HCT116 (cell line): ENCODE measurements around the gene ATF5.

ENCODE experiments used
- EZH2 ChIP-seq: fragments of 200-600 bp; sonication (generic); IDR thresholded peaks from 2 replicates; pipeline ENCODE4 v1.6.1; 2017; ENCODE audit warnings: antibody characterized with exemption, mixed run types
- FOSL1 ChIP-seq: IDR thresholded peaks from 2 replicates; pipeline ENCODE4 v1.6.1; 2012; ENCODE audit warnings: low read depth
- POLR2A ChIP-seq: IDR thresholded peaks from 2 replicates; pipeline ENCODE4 v1.7.0; 2011; ENCODE audit warnings: borderline replicate concordance; ENCODE audit not compliant: insufficient read depth, insufficient read length; ENCODE audit errors: extremely low read depth
- RAD21 ChIP-seq: IDR thresholded peaks from 2 replicates; pipeline ENCODE4 v1.6.1; 2012; ENCODE audit warnings: low read depth, mild to moderate bottlenecking
- SP1 ChIP-seq: IDR thresholded peaks from 2 replicates; pipeline ENCODE4 v1.6.1; 2012; ENCODE audit warnings: low read depth
- YY1 ChIP-seq: IDR thresholded peaks from 2 replicates; pipeline ENCODE4 v1.6.1; 2011; ENCODE audit warnings: low read length, low read depth, moderate library complexity, mild to moderate bottlenecking; ENCODE audit not compliant: insufficient replicate concordance; ENCODE audit errors: extremely low read depth
- ZNF274 ChIP-seq: fragments of 200-500 bp; sonication (Bioruptor generic); IDR thresholded peaks from 2 replicates; pipeline ENCODE4 v1.6.1; 2014; ENCODE audit warnings: mild to moderate bottlenecking, low read depth, low read length, inconsistent platforms
- TF ChIP-seq, protein P1 (sequence below): IDR thresholded peaks from 2 replicates; pipeline ENCODE4 v1.6.1; 2012; ENCODE audit warnings: low read depth
- TF ChIP-seq, protein P2 (sequence below), 3 experiments: fragments of 200-600 bp in 1 of 3; sonication (generic) in 1 of 3; IDR thresholded peaks in 2 of 3; conservative IDR thresholded peaks in 1 of 3; 2 replicates each; pipeline ENCODE4 v1.5.1; 2012 to 2017; ENCODE audit warnings: low read depth in 2 of 3, low read length in 2 of 3, antibody characterized with exemption in 1 of 3, borderline replicate concordance in 1 of 3, control low read depth in 1 of 3, mild to moderate bottlenecking in 1 of 3, mixed read lengths in 1 of 3, mixed run types in 1 of 3, moderate library complexity in 1 of 3; ENCODE audit not compliant: insufficient read depth in 1 of 3
- TF ChIP-seq, protein P3 (sequence below): IDR thresholded peaks from 2 replicates; pipeline ENCODE4 v1.6.1; 2011; ENCODE audit warnings: mild to moderate bottlenecking, low read length, moderate library complexity; ENCODE audit not compliant: insufficient replicate concordance; ENCODE audit errors: extremely low read depth

DNA sequence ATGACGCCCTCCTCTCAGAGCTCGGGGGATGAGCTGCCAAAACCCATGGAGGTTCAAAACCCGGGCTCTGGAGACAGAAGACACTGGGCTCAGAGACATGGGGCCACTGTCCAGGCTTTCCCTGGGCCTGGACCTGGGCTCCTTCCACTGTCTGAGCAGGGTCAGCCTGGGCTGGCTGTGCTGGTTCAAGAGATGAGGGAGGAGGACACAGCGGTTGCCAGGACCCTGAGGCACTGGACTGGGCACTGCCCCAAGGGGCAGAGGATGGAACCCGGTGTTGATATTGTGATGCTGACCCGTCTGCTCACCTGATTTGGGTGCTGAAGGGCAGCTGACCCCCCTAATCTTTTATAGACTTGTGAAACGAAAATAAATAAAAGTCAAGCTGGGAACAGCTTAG lies 46.0 kb downstream of the ATF5 start:
- TF ChIP-seq POLR2A = no peak
- TF ChIP-seq, protein P1, sequence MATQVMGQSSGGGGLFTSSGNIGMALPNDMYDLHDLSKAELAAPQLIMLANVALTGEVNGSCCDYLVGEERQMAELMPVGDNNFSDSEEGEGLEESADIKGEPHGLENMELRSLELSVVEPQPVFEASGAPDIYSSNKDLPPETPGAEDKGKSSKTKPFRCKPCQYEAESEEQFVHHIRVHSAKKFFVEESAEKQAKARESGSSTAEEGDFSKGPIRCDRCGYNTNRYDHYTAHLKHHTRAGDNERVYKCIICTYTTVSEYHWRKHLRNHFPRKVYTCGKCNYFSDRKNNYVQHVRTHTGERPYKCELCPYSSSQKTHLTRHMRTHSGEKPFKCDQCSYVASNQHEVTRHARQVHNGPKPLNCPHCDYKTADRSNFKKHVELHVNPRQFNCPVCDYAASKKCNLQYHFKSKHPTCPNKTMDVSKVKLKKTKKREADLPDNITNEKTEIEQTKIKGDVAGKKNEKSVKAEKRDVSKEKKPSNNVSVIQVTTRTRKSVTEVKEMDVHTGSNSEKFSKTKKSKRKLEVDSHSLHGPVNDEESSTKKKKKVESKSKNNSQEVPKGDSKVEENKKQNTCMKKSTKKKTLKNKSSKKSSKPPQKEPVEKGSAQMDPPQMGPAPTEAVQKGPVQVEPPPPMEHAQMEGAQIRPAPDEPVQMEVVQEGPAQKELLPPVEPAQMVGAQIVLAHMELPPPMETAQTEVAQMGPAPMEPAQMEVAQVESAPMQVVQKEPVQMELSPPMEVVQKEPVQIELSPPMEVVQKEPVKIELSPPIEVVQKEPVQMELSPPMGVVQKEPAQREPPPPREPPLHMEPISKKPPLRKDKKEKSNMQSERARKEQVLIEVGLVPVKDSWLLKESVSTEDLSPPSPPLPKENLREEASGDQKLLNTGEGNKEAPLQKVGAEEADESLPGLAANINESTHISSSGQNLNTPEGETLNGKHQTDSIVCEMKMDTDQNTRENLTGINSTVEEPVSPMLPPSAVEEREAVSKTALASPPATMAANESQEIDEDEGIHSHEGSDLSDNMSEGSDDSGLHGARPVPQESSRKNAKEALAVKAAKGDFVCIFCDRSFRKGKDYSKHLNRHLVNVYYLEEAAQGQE = no peak
- TF ChIP-seq, protein P2, sequence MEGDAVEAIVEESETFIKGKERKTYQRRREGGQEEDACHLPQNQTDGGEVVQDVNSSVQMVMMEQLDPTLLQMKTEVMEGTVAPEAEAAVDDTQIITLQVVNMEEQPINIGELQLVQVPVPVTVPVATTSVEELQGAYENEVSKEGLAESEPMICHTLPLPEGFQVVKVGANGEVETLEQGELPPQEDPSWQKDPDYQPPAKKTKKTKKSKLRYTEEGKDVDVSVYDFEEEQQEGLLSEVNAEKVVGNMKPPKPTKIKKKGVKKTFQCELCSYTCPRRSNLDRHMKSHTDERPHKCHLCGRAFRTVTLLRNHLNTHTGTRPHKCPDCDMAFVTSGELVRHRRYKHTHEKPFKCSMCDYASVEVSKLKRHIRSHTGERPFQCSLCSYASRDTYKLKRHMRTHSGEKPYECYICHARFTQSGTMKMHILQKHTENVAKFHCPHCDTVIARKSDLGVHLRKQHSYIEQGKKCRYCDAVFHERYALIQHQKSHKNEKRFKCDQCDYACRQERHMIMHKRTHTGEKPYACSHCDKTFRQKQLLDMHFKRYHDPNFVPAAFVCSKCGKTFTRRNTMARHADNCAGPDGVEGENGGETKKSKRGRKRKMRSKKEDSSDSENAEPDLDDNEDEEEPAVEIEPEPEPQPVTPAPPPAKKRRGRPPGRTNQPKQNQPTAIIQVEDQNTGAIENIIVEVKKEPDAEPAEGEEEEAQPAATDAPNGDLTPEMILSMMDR (IDR thresholded peaks at IDR 0.05 in 2 of 3, conservative IDR thresholded peaks at IDR 0.05 in 1 of 3; ENCODE audit: borderline replicate concordance in 1 of 3, insufficient read depth in 1 of 3, low read depth in 2 of 3, low read length in 2 of 3) = no peak
- TF ChIP-seq RAD21 = no peak
- no peak for TF ChIP-seq ZNF274
- TF ChIP-seq, protein P3, sequence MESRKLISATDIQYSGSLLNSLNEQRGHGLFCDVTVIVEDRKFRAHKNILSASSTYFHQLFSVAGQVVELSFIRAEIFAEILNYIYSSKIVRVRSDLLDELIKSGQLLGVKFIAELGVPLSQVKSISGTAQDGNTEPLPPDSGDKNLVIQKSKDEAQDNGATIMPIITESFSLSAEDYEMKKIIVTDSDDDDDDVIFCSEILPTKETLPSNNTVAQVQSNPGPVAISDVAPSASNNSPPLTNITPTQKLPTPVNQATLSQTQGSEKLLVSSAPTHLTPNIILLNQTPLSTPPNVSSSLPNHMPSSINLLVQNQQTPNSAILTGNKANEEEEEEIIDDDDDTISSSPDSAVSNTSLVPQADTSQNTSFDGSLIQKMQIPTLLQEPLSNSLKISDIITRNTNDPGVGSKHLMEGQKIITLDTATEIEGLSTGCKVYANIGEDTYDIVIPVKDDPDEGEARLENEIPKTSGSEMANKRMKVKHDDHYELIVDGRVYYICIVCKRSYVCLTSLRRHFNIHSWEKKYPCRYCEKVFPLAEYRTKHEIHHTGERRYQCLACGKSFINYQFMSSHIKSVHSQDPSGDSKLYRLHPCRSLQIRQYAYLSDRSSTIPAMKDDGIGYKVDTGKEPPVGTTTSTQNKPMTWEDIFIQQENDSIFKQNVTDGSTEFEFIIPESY = no peak
- TF ChIP-seq FOSL1 = no peak
- TF ChIP-seq SP1 = no peak
- no peak for TF ChIP-seq YY1
- no peak for TF ChIP-seq EZH2
